DMS153 (cell line): ENCODE data around the gene HDDC3.

ENCODE experiments used
- DNase-seq: peaks from one replicate; lab custom pipeline; 2025; lab: John Stamatoyannopoulos, UW

The HDDC3 gene

GRCh38 chr15:90953947-90954711, 21.8 kb upstream of the HDDC3 start:
- DNase-seq: no peak

- DNase-seq: no peak
Measured at GRCh38 chr15:90952901-90953677, 20.7 kb upstream of the HDDC3 start.

- DNase-seq: no peak
Measured at GRCh38 chr15:90950676-90951075, 18.3 kb upstream of the HDDC3 start.

GRCh38 chr15:90949979-90950675, 17.8 kb upstream of the HDDC3 start:
- DNase-seq: no peak

GRCh38 chr15:90948506-90948905, 16.2 kb upstream of the HDDC3 start:
- no peak for DNase-seq

GRCh38 chr15:90947577-90948357, 15.4 kb upstream of the HDDC3 start:
- no peak for DNase-seq

GRCh38 chr15:90946941-90947576, 14.7 kb upstream of the HDDC3 start:
- DNase-seq: no peak

- no peak for DNase-seq
Measured at GRCh38 chr15:90946538-90946937, 14.2 kb upstream of the HDDC3 start.

- DNase-seq: no peak
Measured at GRCh38 chr15:90945091-90945490, 12.7 kb upstream of the HDDC3 start.

GRCh38 chr15:90942354-90943120, 10.2 kb upstream of the HDDC3 start:
- DNase-seq: no peak

- DNase-seq: no peak
Measured at GRCh38 chr15:90941038-90941437, 8.7 kb upstream of the HDDC3 start.

- DNase-seq: no peak
Measured at GRCh38 chr15:90939756-90940155, 7.4 kb upstream of the HDDC3 start.

GRCh38 chr15:90938261-90938660, 5.9 kb upstream of the HDDC3 start:
- no peak for DNase-seq

- DNase-seq: no peak
Measured at GRCh38 chr15:90936823-90937222, 4.5 kb upstream of the HDDC3 start.

GRCh38 chr15:90934949-90935751, 2.8 kb upstream of the HDDC3 start, which contains the start of gene UNC45A:
UNC45A (plus strand) TSS chr15:90935285; CDS start chr15:90935325, 40 bp downstream.
- DNase-seq: peak; percentile 59

- peak; percentile 46 for DNase-seq
Measured at GRCh38 chr15:90934256-90934948, 2.1 kb upstream of the HDDC3 start.

- no peak for DNase-seq
Measured at GRCh38 chr15:90933301-90933700, 952 bp upstream of the HDDC3 start.

GRCh38 chr15:90932660-90932991, 277 bp upstream of the HDDC3 start:
- DNase-seq: no peak

- no peak for DNase-seq
Measured at GRCh38 chr15:90931575-90931827, 848 bp downstream of the HDDC3 start.
